ENCODE measurements around the gene COMTD1. TPM values are rescaled to one million over a fixed set of nuclear protein-coding genes. Genes with fewer than 3 reads are reported as not detected.
"Not testable (repeated sequence)": the region's sequence is repeated elsewhere in the genome, so short reads cannot be mapped to it uniquely, and the experiment has no call there.

Gene COMTD1
- total RNA-seq, 2 donors from 2014 or later = 26.8 to 49.3 TPM

- no peaks in the 10 kb centered on the region for H3K27me3 ChIP-seq (replicated peaks; ENCODE audit: insufficient read depth)
- DNase-seq (ENCODE audit: low spot score) = no peak
- no peaks in the 10 kb centered on the region for H3K36me3 ChIP-seq
- no peaks in the 10 kb centered on the region for H3K9me3 ChIP-seq
- peak overlapping the region in 1 of 2 donors; percentile 8 for H3K27ac ChIP-seq
- WGBS = 41% methylated on average over 6 of the region's 6 CpGs
- intact Hi-C loops (cut with DNase I) = no loop called here
- H3K4me1 ChIP-seq (replicated peaks) = peaks cover 3% of the 10 kb centered on the region
- H3K4me3 ChIP-seq = no peak overlapping the region
- TF ChIP-seq POLR2AphosphoS5 (IDR thresholded peaks at IDR 0.05) = peak; percentile 31
- TF ChIP-seq, protein P1, sequence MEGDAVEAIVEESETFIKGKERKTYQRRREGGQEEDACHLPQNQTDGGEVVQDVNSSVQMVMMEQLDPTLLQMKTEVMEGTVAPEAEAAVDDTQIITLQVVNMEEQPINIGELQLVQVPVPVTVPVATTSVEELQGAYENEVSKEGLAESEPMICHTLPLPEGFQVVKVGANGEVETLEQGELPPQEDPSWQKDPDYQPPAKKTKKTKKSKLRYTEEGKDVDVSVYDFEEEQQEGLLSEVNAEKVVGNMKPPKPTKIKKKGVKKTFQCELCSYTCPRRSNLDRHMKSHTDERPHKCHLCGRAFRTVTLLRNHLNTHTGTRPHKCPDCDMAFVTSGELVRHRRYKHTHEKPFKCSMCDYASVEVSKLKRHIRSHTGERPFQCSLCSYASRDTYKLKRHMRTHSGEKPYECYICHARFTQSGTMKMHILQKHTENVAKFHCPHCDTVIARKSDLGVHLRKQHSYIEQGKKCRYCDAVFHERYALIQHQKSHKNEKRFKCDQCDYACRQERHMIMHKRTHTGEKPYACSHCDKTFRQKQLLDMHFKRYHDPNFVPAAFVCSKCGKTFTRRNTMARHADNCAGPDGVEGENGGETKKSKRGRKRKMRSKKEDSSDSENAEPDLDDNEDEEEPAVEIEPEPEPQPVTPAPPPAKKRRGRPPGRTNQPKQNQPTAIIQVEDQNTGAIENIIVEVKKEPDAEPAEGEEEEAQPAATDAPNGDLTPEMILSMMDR (IDR thresholded peaks at IDR 0.05) = no peak
Observed at GRCh38 chr10:75195035-75195763, 40.6 kb downstream of the COMTD1 start.

DNA sequence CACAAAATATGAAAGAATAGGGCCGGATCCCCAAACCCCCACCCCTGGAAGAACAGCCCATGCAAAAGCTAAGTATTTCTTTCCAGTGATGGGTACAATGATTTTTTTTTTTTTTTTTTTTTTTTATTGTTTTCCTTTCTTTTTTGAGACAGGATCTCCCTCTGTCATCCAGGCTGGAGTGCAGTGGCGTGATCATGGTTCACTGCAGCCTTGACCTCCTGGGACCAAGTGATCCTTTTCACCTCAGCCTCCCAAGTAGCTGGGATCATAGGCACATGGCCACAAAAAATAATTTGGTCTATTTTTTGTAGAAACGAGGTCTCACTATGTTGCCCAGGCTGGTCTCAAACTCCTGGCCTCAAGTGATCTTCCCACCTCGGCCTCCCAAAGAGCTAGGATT is 41.1 kb downstream of the COMTD1 start:
- DNase-seq (ENCODE audit: low spot score); H3K36me3 ChIP-seq; H3K27me3 ChIP-seq (replicated peaks; ENCODE audit: insufficient read depth); H3K4me1 ChIP-seq (replicated peaks); intact Hi-C loops (cut with DNase I); H3K27ac ChIP-seq; H3K4me3 ChIP-seq; H3K9me3 ChIP-seq: not testable (repeated sequence)
- 80% methylated on average over 4 of the region's 4 CpGs for WGBS

DNA sequence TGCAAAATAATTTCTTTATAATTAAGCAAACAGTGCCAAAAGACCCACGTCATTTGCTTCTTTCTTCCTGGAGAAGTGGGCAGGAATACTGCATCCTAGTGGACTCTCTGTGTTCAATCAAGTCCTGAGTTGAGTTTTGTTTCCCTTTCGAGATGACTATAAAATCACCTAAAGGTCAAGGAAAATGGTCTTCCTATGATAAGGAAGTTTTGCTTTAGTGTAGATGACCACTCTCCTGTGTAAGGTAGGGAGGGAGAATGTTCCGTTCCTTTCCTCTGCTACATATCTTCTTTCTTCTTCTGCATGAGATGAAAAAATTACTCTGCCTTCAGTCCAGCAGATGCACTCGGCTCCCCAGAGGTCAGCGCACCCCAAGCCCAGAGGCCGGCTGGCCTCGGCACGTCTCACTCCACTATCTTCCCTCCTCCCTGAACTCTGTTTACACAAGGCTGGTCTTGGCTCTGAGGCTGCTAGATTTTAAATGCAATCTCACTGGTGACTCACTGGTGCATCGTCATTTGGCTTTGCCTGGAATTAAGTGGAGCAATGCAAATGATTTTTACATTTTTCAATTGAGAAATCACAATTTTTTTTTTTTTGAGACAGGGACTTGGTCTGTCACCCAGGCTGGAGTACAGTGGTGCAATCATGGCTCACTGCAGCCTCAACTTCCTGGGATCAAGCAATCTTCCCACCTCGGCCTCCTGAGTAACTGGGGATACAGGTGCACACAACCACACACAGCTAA is 43.8 kb downstream of the COMTD1 start:
- H3K9me3 ChIP-seq = no peaks in the 10 kb centered on the region
- no peak overlapping the region for H3K27ac ChIP-seq
- H3K27me3 ChIP-seq (replicated peaks; ENCODE audit: insufficient read depth) = no peaks in the 10 kb centered on the region
- TF ChIP-seq, protein P1 (IDR thresholded peaks at IDR 0.05) = no peak
- peak; percentile 84 for TF ChIP-seq POLR2AphosphoS5 (IDR thresholded peaks at IDR 0.05)
- 37% methylated on average over 10 of the region's 10 CpGs for WGBS
- H3K4me3 ChIP-seq = no peak overlapping the region
- intact Hi-C loops (cut with DNase I) = no loop called here
- DNase-seq (ENCODE audit: low spot score) = peak; percentile 46
- peaks cover 3% of the 10 kb centered on the region for H3K4me1 ChIP-seq (replicated peaks)
- H3K36me3 ChIP-seq = no peaks in the 10 kb centered on the region

DNA sequence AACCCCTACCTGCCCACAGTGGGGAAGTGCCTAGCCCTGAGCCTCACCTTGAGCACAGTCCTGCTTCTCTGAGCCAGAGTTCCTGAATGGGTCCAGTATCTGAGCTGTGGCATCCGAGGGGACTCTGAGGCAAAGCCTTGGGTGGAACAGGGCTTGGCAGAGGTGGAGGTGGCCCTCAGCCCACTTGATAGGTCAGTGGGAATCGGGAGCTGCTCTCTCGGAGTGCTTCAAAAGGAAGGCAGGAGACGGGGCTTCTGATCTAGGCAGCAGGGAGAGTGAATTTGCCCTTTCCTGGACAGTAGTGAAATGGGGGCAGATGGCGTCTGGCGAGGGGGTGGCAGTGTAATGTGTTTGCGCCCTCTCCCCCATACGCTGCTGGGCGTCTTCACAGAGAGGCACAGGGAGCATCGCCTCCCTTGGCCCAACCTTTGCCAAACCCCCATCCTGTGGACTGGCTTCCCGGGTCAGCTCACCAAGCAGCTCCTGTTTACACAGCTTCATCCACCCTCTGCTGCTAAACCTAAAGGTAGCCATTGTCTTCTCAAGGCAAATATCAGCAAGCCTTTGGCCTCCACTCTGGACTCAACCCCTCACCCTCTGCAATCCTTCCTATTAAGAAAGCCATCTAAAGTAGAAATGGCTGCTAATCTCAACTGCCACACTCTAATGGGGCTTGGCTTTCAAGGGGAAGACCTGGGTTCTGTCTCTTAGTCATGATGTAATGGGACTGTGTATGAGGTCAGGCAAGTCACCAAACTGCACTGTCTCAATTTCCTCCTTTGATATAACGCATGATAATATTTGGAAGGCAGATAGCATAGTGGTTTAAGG is 46.3 kb downstream of the COMTD1 start:
- H3K9me3 ChIP-seq = no peaks in the 10 kb centered on the region
- H3K27ac ChIP-seq = no peak overlapping the region
- no peaks in the 10 kb centered on the region for H3K27me3 ChIP-seq (replicated peaks; ENCODE audit: insufficient read depth)
- no peaks in the 10 kb centered on the region for H3K36me3 ChIP-seq
- H3K4me3 ChIP-seq = no peak overlapping the region
- TF ChIP-seq, protein P1 (IDR thresholded peaks at IDR 0.05) = no peak
- peaks cover 3% of the 10 kb centered on the region for H3K4me1 ChIP-seq (replicated peaks)
- intact Hi-C loops (cut with DNase I) = loop anchor here (5.0 kb wide), 1 partner anchor 43 kb away; no protein-coding TSS in a partner anchor
- no peak for DNase-seq (ENCODE audit: low spot score)
- 95% methylated on average over 12 of the region's 12 CpGs for WGBS

- H3K4me3 ChIP-seq; H3K4me1 ChIP-seq (replicated peaks); H3K9me3 ChIP-seq; H3K27me3 ChIP-seq (replicated peaks; ENCODE audit: insufficient read depth); H3K36me3 ChIP-seq; DNase-seq (ENCODE audit: low spot score): not testable (repeated sequence)
- intact Hi-C loops (cut with DNase I) = loop anchor here (5.0 kb wide), 1 partner anchor 44 kb away; no protein-coding TSS in a partner anchor
- peak overlapping the region; percentile 20 to 55 for H3K27ac ChIP-seq
- 83% methylated on average over 9 of the region's 9 CpGs for WGBS
Observed at GRCh38 chr10:75188522-75188921, 47.2 kb downstream of the COMTD1 start.

All from prostate gland (tissue), 2 donors.